ENCODE measurements around the gene GNE.

GNE gene

DNA sequence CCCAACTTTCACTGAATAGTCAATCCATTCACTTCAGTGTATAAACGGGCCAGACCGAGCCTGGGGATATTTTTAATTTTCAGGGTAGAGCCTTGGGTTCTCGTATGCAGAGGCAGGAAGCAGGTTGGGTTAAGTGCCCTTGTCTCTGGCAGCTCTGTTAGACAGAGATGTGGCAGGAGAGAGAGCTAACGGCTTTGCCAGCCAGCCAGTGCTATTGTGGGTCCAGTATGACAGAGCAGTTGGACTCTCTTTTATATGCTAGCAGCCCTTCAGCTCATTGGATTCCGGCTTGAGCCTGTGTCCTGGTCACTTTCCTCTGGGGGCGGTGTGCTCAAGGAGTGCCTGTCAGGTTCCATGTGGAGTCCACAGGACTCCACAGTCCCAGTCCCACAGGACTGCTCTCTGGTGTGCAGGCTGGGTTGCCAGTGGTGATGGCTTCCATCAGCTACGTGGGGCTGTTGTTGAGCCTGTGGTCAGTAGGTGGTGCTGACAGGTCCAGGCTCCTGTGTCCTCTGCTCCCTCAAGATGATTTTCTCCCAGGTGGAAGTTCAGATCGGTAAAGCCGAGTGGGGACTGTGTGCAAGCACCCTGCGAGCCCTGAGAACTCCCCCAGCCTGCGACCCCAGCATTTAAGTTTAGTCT is 53.2 kb downstream of the GNE start (continued):
- TF ChIP-seq ZNF132 (tag by site-specific recombination; IDR thresholded peaks at IDR 0.05; ENCODE audit: borderline replicate concordance): no peak
- TF ChIP-seq ZFP37 (tag by site-specific recombination; IDR thresholded peaks at IDR 0.05): no peak
- no peak for TF ChIP-seq ZNF138 (tag by site-specific recombination; IDR thresholded peaks at IDR 0.05; ENCODE audit: borderline replicate concordance)
- TF ChIP-seq ZNF677 (tag by site-specific recombination; IDR thresholded peaks at IDR 0.05): no peak
- TF ChIP-seq PRDM2 (tag by site-specific recombination; IDR thresholded peaks at IDR 0.05; ENCODE audit: borderline replicate concordance): no peak

DNA sequence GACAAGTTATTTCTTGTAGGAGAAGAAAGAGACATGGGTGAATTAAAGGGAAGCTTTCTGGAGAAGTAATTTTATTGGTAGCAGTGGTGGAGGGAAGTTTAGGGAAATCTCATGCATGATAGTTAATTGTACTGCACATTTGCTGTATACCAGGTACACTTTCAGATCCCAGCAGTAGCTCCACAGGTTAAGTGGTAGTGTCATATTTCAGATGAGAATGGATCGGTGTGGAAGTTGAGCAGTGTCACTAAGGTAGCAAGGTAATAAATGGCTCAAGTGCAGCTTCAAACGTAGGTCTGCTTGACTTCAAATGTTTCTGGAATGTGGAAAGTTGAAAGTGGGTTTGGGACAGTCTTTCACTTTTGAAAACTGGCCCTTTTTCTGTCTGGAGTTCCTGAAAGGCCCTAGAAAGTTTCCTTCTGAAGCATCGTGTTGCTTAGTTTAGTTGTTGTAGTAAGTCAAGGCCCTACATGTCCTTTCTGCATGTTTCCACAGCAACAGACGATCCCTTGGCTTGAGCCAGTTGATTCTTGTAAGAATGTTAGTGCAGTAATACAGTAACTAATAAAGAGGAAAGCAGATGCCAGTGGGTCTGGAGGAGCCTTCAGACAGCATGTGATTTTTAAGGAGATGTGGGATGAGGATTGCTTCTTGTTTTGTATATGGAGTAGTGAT is 63.8 kb downstream of the GNE start:
- ChIA-PET POLR2A (no interaction called here), CTCF (interaction anchor here (0.8 to 2.1 kb wide), 3 partner anchors 8 to 92 kb away, joined by 3 to 7 read pairs (median 3); no protein-coding TSS in a partner anchor)
- Histone ChIP-seq H3K27ac (ENCODE audit: extremely low read depth, low read depth, low read length) (no peak overlapping the region), H3K4me1 (ENCODE audit: control insufficient read depth, insufficient read depth, low read length) (0 out of 2 replicates have a peak, but pooled peaks cover 6% of the 10 kb centered on the region), H3K9me3 (ENCODE audit: control insufficient read depth, insufficient read depth, low read depth, low read length) (no peaks in the 10 kb centered on the region), H3K4me3 (ENCODE audit: low read depth, low read length) (no peak overlapping the region), H3K36me3 (ENCODE audit: control insufficient read depth in 2 of 2, insufficient read depth in 1 of 2, low read length in 2 of 2) (peaks cover 15 to 51% of the 10 kb centered on the region in 2 experiments)
- TF ChIP-seq SCRT1 (tag by site-specific recombination; IDR thresholded peaks at IDR 0.05; ENCODE audit: borderline replicate concordance) (peak; percentile 50; the same call in 1 of the 2 replicates), SCRT2 (tag by site-specific recombination; IDR thresholded peaks at IDR 0.05) (peak; percentile 80), ZXDB (tag by site-specific recombination; IDR thresholded peaks at IDR 0.05) (no peak), ZNF701 (tag by site-specific recombination; IDR thresholded peaks at IDR 0.05) (no peak), GLIS1 (tag by site-specific recombination; IDR thresholded peaks at IDR 0.05) (no peak), ZFP69B (tag by site-specific recombination; IDR thresholded peaks at IDR 0.05) (no peak), WT1 (tag by site-specific recombination; IDR thresholded peaks at IDR 0.05) (no peak), PRDM1 (tag by site-specific recombination; IDR thresholded peaks at IDR 0.05) (peak; percentile 68), BCL11B (tag by site-specific recombination; IDR thresholded peaks at IDR 0.05; ENCODE audit: low read depth) (no peak)
- TF ChIP-seq, protein P1, sequence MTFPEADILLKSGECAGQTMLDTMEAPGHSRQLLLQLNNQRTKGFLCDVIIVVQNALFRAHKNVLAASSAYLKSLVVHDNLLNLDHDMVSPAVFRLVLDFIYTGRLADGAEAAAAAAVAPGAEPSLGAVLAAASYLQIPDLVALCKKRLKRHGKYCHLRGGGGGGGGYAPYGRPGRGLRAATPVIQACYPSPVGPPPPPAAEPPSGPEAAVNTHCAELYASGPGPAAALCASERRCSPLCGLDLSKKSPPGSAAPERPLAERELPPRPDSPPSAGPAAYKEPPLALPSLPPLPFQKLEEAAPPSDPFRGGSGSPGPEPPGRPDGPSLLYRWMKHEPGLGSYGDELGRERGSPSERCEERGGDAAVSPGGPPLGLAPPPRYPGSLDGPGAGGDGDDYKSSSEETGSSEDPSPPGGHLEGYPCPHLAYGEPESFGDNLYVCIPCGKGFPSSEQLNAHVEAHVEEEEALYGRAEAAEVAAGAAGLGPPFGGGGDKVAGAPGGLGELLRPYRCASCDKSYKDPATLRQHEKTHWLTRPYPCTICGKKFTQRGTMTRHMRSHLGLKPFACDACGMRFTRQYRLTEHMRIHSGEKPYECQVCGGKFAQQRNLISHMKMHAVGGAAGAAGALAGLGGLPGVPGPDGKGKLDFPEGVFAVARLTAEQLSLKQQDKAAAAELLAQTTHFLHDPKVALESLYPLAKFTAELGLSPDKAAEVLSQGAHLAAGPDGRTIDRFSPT (tag by site-specific recombination; IDR thresholded peaks at IDR 0.05): no peak
